PC-3 (cell line): ENCODE measurements around the gene UROS. TPM values are rescaled to one million over a fixed set of nuclear protein-coding genes. Genes with fewer than 3 reads are reported as not detected.

Experiments
- ATAC-seq: fragments of 200-7000 bp; cut with Tn5 transposase; 2 replicates; pipeline ENCODE4 v1.9.1; 2020; ENCODE audit warnings: mild to moderate bottlenecking, moderate library complexity
- BruUV-seq: library from RNA; stranded (reverse); fragments of 400-500 nt; replicated peaks from 2 replicates; lab custom pipeline; 2021; lab: Mats Ljungman, UMichigan
- CTCF ChIA-PET: fragments of 300-600 bp; sonication (Branson Sonifier 250); formaldehyde crosslinking; loops from one replicate; lab custom pipeline; 2022; ENCODE audit warnings: antibody characterized with exemption; lab: Charles Lee
- POLR2A ChIA-PET: fragments of 300-600 bp; sonication (Branson Sonifier 250); formaldehyde crosslinking; loops from one replicate; lab custom pipeline; 2022; ENCODE audit warnings: antibody characterized with exemption; ENCODE audit not compliant: unreplicated experiment; lab: Charles Lee
- DNase-seq: peaks from one replicate; pipeline ENCODE4 v3.0.0-alpha.2; 2015
- H2AFZ ChIP-seq: fragments of 300-600 bp; sonication (generic); 2 replicates; pipeline ENCODE4 v1.6.0; 2016; ENCODE audit warnings: antibody characterized with exemption, low read length
- H3F3A ChIP-seq: fragments of 300-600 bp; sonication (generic); one replicate; pipeline ENCODE4 v1.6.0; 2017; ENCODE audit warnings: antibody characterized with exemption, low read length, control low read depth, mild to moderate bottlenecking; ENCODE audit not compliant: unreplicated experiment
- H3K27ac ChIP-seq: fragments of 300-600 bp; sonication (generic); 2 replicates; pipeline ENCODE4 v1.5.1; 2016; ENCODE audit warnings: mild to moderate bottlenecking, low read length
- H3K27me3 ChIP-seq: fragments of 300-600 bp; sonication (generic); 2 replicates; pipeline ENCODE4 v1.6.1; 2016; ENCODE audit warnings: low read length, mixed read lengths
- H3K36me3 ChIP-seq: fragments of 300-600 bp; sonication (generic); 2 replicates; pipeline ENCODE4 v1.6.1; 2016; ENCODE audit warnings: low read depth, mixed run types, low read length, mixed read lengths
- H3K4me1 ChIP-seq: fragments of 300-600 bp; sonication (generic); 2 replicates; pipeline ENCODE4 v1.5.1; 2016; ENCODE audit warnings: low read length; ENCODE audit not compliant: insufficient read depth
- H3K4me2 ChIP-seq: fragments of 300-600 bp; sonication (generic); 2 replicates; pipeline ENCODE4 v1.6.0; 2016; ENCODE audit warnings: low read length
- H3K4me3 ChIP-seq: fragments of 300-600 bp; sonication (generic); 2 replicates; pipeline ENCODE4 v1.5.1; 2016; ENCODE audit warnings: mild to moderate bottlenecking, low read length, mixed read lengths
- H3K79me2 ChIP-seq: fragments of 300-600 bp; sonication (generic); 2 replicates; pipeline ENCODE4 v1.6.1; 2017; ENCODE audit warnings: low read length, mixed read lengths
- H3K9ac ChIP-seq: fragments of 300-600 bp; sonication (generic); 2 replicates; pipeline ENCODE4 v1.6.0; 2016; ENCODE audit warnings: mild to moderate bottlenecking, low read length
- H3K9me2 ChIP-seq: fragments of 300-600 bp; sonication (generic); replicated peaks from 2 replicates; pipeline ENCODE4 v1.6.1; 2016; ENCODE audit warnings: mixed run types, low read length, mixed read lengths
- H3K9me3 ChIP-seq: fragments of 300-600 bp; sonication (generic); 2 replicates; pipeline ENCODE4 v1.6.1; 2016; ENCODE audit warnings: low read length, mixed read lengths
- H4K20me1 ChIP-seq: fragments of 300-600 bp; sonication (generic); 2 replicates; pipeline ENCODE4 v1.6.1; 2016; ENCODE audit warnings: low read length, mixed read lengths
- EZH2 ChIP-seq: fragments of 300-600 bp; sonication (generic); IDR thresholded peaks from one replicate; pipeline ENCODE4 v1.6.1; 2017; ENCODE audit warnings: antibody characterized with exemption, mild to moderate bottlenecking, low read length; ENCODE audit not compliant: unreplicated experiment
- EZH2phosphoT487 ChIP-seq: fragments of 300-600 bp; sonication (generic); IDR thresholded peaks from 2 replicates; pipeline ENCODE4 v1.6.1; 2018; ENCODE audit warnings: mild to moderate bottlenecking, antibody characterized with exemption, low read length, borderline replicate concordance
- intact Hi-C: fragments of 100-400 bp; cut with micrococcal nuclease; formaldehyde crosslinking; loops from 2 replicates; pipeline ENCODE4 v1.9.0; 2023
- total RNA-seq: library from RNA; depleted of rRNA; stranded (reverse); fragments of >200 nt; gene quantifications from 2 replicates; pipeline ENCODE4 v1.2.3, GENCODE V29; 2014
- TF ChIP-seq, protein P1 (sequence below): fragments of 300-600 bp; sonication (generic); conservative IDR thresholded peaks from 2 replicates; pipeline ENCODE4 v1.5.1; 2017; ENCODE audit warnings: antibody characterized with exemption, low read depth, mild to moderate bottlenecking, low read length

UROS gene
- total RNA-seq, 1 experiment from 2014 or later, result 50.6 TPM

DNA sequence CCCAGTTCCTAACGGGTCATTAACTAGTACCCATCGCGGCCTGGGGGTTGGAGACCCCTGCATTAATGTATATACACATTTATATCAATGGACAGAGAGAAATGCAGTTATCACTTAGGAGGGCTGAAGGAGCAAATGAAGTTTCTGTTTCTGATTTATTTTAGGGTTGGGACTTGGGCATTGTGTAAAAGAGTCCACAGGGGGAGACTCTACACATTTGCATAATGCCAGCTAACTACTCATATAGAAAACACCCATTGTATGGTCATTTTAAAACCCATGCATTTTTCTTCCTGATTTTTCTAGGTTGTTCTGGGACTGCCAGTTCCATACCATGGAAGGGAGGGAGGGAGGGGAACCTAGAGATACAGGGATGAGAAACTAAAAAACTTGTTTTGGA, 23.8 kb upstream of the UROS start:
- Histone ChIP-seq H3K4me2 (no peak overlapping the region), H3K36me3 (peaks cover 2% of the 10 kb centered on the region), H3F3A (no peaks in the 10 kb centered on the region), H3K79me2 (no peaks in the 10 kb centered on the region), H4K20me1 (no peaks in the 10 kb centered on the region), H3K27ac (no peak overlapping the region), H2AFZ (no peak overlapping the region), H3K4me3 (no peak overlapping the region), H3K27me3 (no peaks in the 10 kb centered on the region), H3K9me3 (no peaks in the 10 kb centered on the region), H3K4me1 (peaks cover under 1% of the 10 kb centered on the region; the same call in 1 of the 2 replicates), H3K9ac (no peak overlapping the region), H3K9me2 (no peaks in the 10 kb centered on the region)
- no TSS peak for BruUV-seq
- intact Hi-C loops, result no loop called here
- CTCF ChIA-PET, result no interaction called here
- no peak for DNase-seq
- no peak for ATAC-seq
- TF ChIP-seq EZH2phosphoT487 (no peak), EZH2 (no peak)
- TF ChIP-seq, protein P1, sequence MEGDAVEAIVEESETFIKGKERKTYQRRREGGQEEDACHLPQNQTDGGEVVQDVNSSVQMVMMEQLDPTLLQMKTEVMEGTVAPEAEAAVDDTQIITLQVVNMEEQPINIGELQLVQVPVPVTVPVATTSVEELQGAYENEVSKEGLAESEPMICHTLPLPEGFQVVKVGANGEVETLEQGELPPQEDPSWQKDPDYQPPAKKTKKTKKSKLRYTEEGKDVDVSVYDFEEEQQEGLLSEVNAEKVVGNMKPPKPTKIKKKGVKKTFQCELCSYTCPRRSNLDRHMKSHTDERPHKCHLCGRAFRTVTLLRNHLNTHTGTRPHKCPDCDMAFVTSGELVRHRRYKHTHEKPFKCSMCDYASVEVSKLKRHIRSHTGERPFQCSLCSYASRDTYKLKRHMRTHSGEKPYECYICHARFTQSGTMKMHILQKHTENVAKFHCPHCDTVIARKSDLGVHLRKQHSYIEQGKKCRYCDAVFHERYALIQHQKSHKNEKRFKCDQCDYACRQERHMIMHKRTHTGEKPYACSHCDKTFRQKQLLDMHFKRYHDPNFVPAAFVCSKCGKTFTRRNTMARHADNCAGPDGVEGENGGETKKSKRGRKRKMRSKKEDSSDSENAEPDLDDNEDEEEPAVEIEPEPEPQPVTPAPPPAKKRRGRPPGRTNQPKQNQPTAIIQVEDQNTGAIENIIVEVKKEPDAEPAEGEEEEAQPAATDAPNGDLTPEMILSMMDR, result no peak
- POLR2A ChIA-PET, result no interaction called here

DNA sequence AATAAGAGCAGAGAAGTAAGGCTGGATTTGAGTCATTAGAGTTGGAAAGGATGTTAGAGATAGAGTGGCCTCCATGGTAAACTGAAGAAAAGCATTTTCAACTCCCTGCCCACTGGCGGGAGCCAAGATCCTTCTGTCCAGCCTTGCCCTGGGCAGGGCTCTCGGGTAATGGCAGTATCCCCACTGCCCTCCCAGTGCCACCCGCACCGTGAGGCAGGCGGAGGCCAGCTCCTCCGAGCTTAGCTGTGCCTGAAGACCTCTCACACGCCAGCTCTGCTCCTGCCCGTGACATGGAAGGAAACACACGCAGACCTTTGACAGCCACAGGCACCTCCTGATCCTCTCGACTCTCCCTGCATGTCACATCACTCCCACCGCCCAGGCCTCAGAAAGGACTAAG, 22.6 kb upstream of the UROS start:
- Histone ChIP-seq H2AFZ (no peak overlapping the region), H3K4me3 (no peak overlapping the region), H3K4me2 (no peak overlapping the region), H3K27me3 (no peaks in the 10 kb centered on the region), H3K9me3 (no peaks in the 10 kb centered on the region), H3K9ac (no peak overlapping the region), H3K9me2 (no peaks in the 10 kb centered on the region), H3K27ac (no peak overlapping the region), H3K36me3 (peaks cover 4% of the 10 kb centered on the region), H3K4me1 (peaks cover 13% of the 10 kb centered on the region), H3F3A (no peaks in the 10 kb centered on the region), H3K79me2 (no peaks in the 10 kb centered on the region), H4K20me1 (no peaks in the 10 kb centered on the region)
- no peak for ATAC-seq
- CTCF ChIA-PET, result no interaction called here
- POLR2A ChIA-PET, result no interaction called here
- no peak for DNase-seq
- no TSS peak for BruUV-seq
- TF ChIP-seq, protein P1, result no peak
- TF ChIP-seq EZH2 (no peak), EZH2phosphoT487 (no peak)
- intact Hi-C loops, result no loop called here

DNA sequence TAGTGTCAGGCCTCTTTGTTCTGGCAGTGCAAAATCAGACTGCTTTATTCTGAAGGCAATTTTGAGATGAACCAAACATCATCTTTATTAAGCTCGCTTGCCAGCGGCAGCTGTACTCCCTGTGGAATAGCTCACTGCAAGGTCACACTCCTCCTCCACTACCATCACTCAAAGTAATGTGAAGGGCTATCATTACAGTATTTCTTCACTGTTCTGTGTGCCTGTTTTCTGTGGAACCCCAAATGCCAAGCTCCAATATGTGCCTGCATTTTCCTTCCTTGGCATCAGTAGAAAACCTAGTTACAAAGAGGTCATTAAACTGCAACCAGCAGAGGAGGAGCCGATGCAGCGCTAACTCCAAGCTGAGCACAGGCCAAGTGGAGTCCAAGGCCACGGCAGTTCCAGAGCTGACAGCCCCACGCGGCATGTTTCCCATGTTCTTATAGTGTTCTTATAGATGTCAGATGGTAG, 21.7 kb upstream of the UROS start:
- no TSS peak for BruUV-seq
- Histone ChIP-seq H3K4me2 (no peak overlapping the region), H3K27ac (no peak overlapping the region), H3K79me2 (no peaks in the 10 kb centered on the region), H3K9me3 (no peaks in the 10 kb centered on the region), H3F3A (no peaks in the 10 kb centered on the region), H4K20me1 (no peaks in the 10 kb centered on the region), H3K9ac (no peak overlapping the region), H3K36me3 (peaks cover 10% of the 10 kb centered on the region), H2AFZ (no peak overlapping the region), H3K4me1 (peaks cover 17% of the 10 kb centered on the region), H3K9me2 (no peaks in the 10 kb centered on the region), H3K27me3 (no peaks in the 10 kb centered on the region), H3K4me3 (no peak overlapping the region)
- ChIA-PET CTCF (no interaction called here), POLR2A (no interaction called here)
- ATAC-seq (no peak), DNase-seq (no peak)
- intact Hi-C loops, result no loop called here
- TF ChIP-seq EZH2phosphoT487 (no peak), EZH2 (no peak)
- TF ChIP-seq, protein P1, result no peak
